ENCODE data around the gene EPHA5.
"Not testable (repeated sequence)": the region's sequence is repeated elsewhere in the genome, so short reads cannot be mapped to it uniquely, and the experiment has no call there.

Gene EPHA5

DNA sequence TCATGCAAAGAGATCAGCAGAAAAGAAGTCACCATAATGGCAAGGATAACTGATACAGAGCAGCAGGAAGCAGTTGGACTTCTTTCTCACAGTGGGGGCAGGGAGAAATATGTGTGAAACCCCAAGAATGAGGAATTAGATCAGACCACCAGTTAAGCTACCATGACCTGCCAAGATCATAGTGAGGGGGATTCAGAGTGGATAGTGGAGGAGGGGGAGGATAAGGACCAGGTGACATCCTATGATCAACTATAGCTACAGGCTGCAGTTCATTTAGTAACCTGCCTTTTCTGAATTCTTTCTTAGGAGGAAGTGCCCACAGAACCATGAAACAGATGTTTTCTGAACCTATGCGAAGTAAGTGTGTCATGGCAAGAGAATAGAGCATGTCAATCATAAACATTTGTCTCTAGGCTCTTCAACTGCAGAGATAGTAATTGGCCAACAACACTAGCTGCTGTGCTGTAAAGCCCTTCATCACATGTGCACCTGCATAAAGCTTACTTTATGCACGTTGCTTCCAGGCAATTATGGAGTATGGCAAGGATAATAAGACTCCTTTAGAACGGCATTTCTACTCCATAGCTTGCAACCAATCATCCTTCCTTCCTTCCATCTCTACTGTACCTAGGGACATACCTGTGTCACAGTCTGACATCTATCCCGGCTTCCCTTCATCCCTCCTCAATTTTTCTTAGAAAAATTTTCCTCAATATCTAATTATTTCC lies 329.7 kb downstream of the EPHA5 start:
- TF ChIP-seq, protein P1, sequence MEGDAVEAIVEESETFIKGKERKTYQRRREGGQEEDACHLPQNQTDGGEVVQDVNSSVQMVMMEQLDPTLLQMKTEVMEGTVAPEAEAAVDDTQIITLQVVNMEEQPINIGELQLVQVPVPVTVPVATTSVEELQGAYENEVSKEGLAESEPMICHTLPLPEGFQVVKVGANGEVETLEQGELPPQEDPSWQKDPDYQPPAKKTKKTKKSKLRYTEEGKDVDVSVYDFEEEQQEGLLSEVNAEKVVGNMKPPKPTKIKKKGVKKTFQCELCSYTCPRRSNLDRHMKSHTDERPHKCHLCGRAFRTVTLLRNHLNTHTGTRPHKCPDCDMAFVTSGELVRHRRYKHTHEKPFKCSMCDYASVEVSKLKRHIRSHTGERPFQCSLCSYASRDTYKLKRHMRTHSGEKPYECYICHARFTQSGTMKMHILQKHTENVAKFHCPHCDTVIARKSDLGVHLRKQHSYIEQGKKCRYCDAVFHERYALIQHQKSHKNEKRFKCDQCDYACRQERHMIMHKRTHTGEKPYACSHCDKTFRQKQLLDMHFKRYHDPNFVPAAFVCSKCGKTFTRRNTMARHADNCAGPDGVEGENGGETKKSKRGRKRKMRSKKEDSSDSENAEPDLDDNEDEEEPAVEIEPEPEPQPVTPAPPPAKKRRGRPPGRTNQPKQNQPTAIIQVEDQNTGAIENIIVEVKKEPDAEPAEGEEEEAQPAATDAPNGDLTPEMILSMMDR (conservative IDR thresholded peaks at IDR 0.05; ENCODE audit: low read length) = no peak
- H3K4me3 ChIP-seq (ENCODE audit: low read length) = no peak overlapping the region
- no peak for DNase-seq (ENCODE audit: low read depth)

DNA sequence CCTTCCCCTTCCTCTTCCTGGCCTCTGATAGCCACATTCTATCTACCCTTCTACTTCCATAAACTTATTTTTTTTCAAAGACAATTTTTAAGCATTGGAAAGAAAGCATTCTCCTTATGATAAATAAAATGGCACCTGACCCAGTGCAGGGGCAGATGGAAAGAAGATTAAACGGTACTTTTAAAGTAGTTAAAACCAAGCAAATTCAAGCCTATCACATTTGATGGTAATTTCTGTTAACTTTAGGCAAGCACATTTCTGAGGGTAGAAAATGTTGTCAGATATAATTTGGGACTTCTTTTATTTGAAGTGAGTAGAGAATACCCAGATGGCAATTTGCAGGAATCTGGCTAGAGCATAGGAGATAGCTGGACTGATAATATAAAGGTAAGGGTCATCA lies 332.9 kb downstream of the EPHA5 start:
- DNase-seq (ENCODE audit: low read depth) = no peak
- H3K4me3 ChIP-seq (ENCODE audit: low read length) = no peak overlapping the region
- TF ChIP-seq, protein P1 (conservative IDR thresholded peaks at IDR 0.05; ENCODE audit: low read length) = no peak

DNA sequence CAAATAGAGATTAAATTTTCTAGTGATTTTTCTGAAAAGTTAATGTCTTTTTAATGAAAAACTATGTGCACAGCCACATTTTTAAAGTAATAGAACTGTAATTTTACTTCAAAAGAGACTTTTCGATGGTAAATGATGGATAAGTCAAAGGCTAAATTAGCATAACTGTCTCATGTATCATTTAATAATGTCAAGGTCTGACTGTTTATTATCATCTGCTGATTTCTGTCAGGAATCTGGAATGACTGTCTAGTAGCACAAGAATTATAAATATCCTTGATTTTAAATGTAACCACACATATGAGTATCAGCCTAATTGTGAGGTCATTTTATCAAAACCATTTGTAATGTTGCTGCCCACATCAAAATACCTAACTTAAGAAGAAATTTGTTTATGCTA lies 333.8 kb downstream of the EPHA5 start:
- H3K4me3 ChIP-seq (ENCODE audit: low read length) = no peak overlapping the region
- DNase-seq (ENCODE audit: low read depth) = no peak
- TF ChIP-seq, protein P1 (conservative IDR thresholded peaks at IDR 0.05; ENCODE audit: low read length) = no peak

DNA sequence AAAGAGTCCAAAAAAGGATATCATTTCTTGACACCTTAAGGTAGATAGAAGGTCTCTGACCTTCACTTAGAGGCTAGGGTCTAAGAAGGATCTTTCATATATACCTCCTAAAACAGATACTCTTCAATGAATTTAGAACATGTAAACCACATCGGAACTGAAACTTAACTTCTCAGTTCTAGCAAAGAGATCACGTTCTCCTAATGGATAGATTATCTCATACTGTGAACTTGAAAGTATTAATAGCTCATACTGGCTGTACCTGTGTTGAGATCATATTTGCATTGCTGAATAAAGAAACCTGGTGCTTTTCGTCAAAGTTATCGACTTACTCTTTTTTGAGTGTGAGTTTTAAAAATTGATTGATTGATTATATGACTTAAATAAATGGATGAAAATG lies 353.8 kb downstream of the EPHA5 start:
- DNase-seq (ENCODE audit: low read depth) = no peak
- no peak overlapping the region for H3K4me3 ChIP-seq (ENCODE audit: low read length)
- TF ChIP-seq, protein P1 (conservative IDR thresholded peaks at IDR 0.05; ENCODE audit: low read length) = no peak

DNA sequence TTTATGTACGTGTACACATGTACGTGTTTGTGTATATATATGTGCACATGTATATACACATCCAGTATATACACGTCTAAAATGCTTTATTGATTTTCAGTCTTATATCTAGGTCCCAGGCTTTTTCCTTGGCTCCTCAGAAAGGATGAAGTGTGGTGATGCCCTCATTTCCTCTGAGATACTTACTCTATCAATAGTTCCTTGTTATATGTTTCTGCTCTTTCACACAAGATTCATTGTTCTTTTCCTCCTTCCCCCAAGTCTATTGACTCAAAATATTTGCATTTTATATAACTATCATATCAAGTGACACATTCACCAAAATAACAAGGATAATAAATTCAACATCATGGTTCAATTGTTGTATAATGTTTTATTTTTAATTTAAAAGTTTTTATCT lies 359.2 kb downstream of the EPHA5 start:
- DNase-seq (ENCODE audit: low read depth) = no peak
- TF ChIP-seq, protein P1 (conservative IDR thresholded peaks at IDR 0.05; ENCODE audit: low read length) = no peak
- H3K4me3 ChIP-seq (ENCODE audit: low read length) = no peak overlapping the region

DNA sequence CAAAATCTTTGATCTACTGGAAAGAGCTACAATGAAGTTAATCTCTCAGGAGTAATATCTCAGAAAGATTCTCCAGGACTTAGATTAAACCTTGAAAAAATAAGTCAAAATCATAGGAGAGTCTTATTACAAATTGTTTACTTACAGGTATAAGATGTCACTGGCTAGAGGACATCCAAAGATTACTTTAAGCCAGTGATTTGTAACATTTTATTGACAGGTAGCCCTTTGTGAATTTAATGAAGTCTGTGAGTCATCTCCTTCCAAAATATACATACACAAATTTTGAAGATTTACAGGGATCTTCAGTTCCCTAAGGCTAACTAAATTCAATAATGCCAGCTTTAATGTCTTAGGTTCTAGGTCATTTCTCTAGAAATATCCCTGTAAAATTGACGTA lies 359.7 kb downstream of the EPHA5 start:
- TF ChIP-seq, protein P1 (conservative IDR thresholded peaks at IDR 0.05; ENCODE audit: low read length) = no peak
- no peak overlapping the region for H3K4me3 ChIP-seq (ENCODE audit: low read length)
- DNase-seq (ENCODE audit: low read depth) = no peak

DNA sequence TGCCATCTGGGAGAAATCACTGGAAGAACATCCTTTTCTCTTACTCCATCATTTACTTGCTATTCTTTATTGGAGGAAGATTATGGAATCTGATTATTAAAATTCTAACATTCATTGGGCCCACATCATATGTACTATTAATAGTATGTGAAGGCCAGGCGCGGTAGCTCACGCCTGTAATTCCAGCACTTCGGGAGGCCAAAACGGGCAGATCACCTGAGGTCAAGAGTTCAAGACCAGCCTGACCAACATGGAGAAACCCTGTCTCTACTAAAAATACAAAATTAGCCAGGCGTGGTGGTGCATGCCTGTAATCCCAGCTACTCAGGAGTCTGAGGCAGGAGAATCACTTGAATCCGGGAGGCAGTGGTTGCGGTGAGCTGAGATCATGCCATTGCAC lies 361.7 kb downstream of the EPHA5 start:
- not testable (repeated sequence) for H3K4me3 ChIP-seq (ENCODE audit: low read length); DNase-seq (ENCODE audit: low read depth)

Data from AG10803 (cell line).